ENCODE data around the gene HOXB2. TPM values are rescaled to one million over a fixed set of nuclear protein-coding genes. Genes with fewer than 3 reads are reported as not detected.

The HOXB2 gene
- total and polyA plus RNA-seq, 2 experiments from 2014 or later, result 5.6 to 20.7 TPM

DNA sequence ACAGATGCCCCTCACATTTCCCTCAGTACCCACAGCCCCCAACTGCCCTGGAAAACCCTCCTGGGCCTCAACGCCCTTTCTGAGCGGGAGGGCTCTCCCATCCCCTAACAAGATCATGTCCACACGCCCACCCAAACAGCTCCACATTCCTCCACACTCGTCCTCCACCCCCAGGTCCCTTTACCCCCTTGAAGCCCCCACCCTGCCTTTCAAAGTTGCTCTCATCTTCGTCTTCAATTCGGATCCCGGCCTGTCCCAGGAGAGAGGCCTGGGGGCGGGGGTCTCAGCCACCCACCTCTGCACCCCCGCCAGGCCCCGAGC is 18.9 kb upstream of the HOXB2 start:
- DNase-seq (ENCODE audit: low spot score), result no peak
- no peaks in the 10 kb centered on the region for H3K9me3 ChIP-seq (ENCODE audit: low read depth)
- peak overlapping the region; percentile 82 for H3K4me2 ChIP-seq
- H3K27ac ChIP-seq, result peak overlapping the region; percentile 34
- H3K4me1 ChIP-seq (ENCODE audit: insufficient read depth), result peaks cover 27% of the 10 kb centered on the region
- peaks cover 92% of the 10 kb centered on the region for H3K27me3 ChIP-seq
- whole genome bisulfite sequencing (ENCODE audit: low lambda C conversion rate, missing lambda C conversion rate), result 7% methylated on average over 7 of the region's 10 CpGs
- TF ChIP-seq EZH2phosphoT487 (IDR thresholded peaks at IDR 0.05; ENCODE audit: low read depth, severe bottlenecking, unreplicated experiment) (peak; percentile 5), EZH2 (IDR thresholded peaks at IDR 0.05; ENCODE audit: borderline replicate concordance) (no peak)
- H4K20me1 ChIP-seq (ENCODE audit: insufficient read depth, poor library complexity, severe bottlenecking), result no peaks in the 10 kb centered on the region
- no peak overlapping the region for H2AFZ ChIP-seq
- H3K4me3 ChIP-seq, result peak overlapping the region; percentile 7
- H3K9me2 ChIP-seq (replicated peaks; ENCODE audit: insufficient read depth), result no peaks in the 10 kb centered on the region
- H3K79me2 ChIP-seq, result peaks cover 33% of the 10 kb centered on the region
- H3K36me3 ChIP-seq (replicated peaks; ENCODE audit: insufficient read depth, low read depth), result no peaks in the 10 kb centered on the region

DNA sequence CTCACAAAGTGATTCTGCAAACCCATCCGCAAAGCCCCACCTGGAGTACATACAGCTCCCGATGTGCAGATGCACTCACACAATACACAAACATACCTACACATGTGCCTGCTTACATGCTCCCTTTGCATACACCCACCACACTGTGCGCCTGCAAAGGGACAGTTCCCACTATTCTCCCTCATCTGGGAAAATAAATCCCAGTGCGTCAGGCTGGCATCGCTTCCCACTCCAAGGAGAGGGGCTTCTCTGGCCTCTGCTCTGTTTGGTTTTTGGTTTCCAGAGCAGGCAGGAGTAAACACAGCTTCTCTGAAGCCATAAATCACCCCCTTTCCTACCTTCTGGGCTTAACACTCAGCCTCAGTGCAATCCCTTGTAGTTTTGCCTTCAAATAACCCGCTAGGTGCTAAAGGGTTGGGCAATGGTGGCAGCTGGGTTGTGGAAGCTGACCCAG is 18.5 kb upstream of the HOXB2 start:
- 40% methylated on average over 6 of the region's 6 CpGs for WGBS (ENCODE audit: low lambda C conversion rate, missing lambda C conversion rate)
- peaks cover 92% of the 10 kb centered on the region for H3K27me3 ChIP-seq
- H3K9me2 ChIP-seq (replicated peaks; ENCODE audit: insufficient read depth), result no peaks in the 10 kb centered on the region
- H3K4me2 ChIP-seq, result peak overlapping the region; percentile 82
- peak overlapping the region; percentile 34 for H3K27ac ChIP-seq
- H3K4me1 ChIP-seq (ENCODE audit: insufficient read depth), result peaks cover 27% of the 10 kb centered on the region
- no peak for DNase-seq (ENCODE audit: low spot score)
- H4K20me1 ChIP-seq (ENCODE audit: insufficient read depth, poor library complexity, severe bottlenecking), result no peaks in the 10 kb centered on the region
- no peaks in the 10 kb centered on the region for H3K36me3 ChIP-seq (replicated peaks; ENCODE audit: insufficient read depth, low read depth)
- no peak overlapping the region for H2AFZ ChIP-seq
- H3K9me3 ChIP-seq (ENCODE audit: low read depth), result no peaks in the 10 kb centered on the region
- TF ChIP-seq EZH2phosphoT487 (IDR thresholded peaks at IDR 0.05; ENCODE audit: low read depth, severe bottlenecking, unreplicated experiment) (no peak), EZH2 (IDR thresholded peaks at IDR 0.05; ENCODE audit: borderline replicate concordance) (no peak)
- TF ChIP-seq, protein P1, sequence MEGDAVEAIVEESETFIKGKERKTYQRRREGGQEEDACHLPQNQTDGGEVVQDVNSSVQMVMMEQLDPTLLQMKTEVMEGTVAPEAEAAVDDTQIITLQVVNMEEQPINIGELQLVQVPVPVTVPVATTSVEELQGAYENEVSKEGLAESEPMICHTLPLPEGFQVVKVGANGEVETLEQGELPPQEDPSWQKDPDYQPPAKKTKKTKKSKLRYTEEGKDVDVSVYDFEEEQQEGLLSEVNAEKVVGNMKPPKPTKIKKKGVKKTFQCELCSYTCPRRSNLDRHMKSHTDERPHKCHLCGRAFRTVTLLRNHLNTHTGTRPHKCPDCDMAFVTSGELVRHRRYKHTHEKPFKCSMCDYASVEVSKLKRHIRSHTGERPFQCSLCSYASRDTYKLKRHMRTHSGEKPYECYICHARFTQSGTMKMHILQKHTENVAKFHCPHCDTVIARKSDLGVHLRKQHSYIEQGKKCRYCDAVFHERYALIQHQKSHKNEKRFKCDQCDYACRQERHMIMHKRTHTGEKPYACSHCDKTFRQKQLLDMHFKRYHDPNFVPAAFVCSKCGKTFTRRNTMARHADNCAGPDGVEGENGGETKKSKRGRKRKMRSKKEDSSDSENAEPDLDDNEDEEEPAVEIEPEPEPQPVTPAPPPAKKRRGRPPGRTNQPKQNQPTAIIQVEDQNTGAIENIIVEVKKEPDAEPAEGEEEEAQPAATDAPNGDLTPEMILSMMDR (IDR thresholded peaks at IDR 0.05; ENCODE audit: poor library complexity), result no peak
- no peak overlapping the region for H3K4me3 ChIP-seq
- peaks cover 35% of the 10 kb centered on the region for H3K79me2 ChIP-seq

DNA sequence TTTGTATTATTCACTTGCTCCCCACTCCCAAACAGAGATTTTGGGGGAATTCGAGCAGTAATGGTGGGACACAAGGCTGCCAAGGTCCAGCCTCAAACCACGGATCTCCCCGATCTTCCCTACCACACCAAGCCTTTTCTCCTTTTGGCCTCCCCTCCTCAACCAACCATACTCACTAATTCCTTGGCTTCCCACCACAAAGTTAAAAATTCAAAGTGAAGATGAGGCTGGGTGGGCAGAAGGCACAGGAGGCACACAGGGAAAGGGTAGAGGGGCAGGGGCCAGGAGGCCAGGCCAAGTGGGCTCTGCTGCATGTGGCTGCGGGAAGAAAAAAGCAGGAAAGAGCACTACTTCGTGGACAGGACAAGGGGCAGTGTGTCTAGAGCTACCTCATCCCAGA is 18.0 kb upstream of the HOXB2 start:
- TF ChIP-seq EZH2phosphoT487 (IDR thresholded peaks at IDR 0.05; ENCODE audit: low read depth, severe bottlenecking, unreplicated experiment) (no peak), EZH2 (IDR thresholded peaks at IDR 0.05; ENCODE audit: borderline replicate concordance) (no peak)
- TF ChIP-seq, protein P1 (IDR thresholded peaks at IDR 0.05; ENCODE audit: poor library complexity), result no peak
- H2AFZ ChIP-seq, result no peak overlapping the region
- H3K4me3 ChIP-seq, result no peak overlapping the region
- H3K79me2 ChIP-seq, result peaks cover 38% of the 10 kb centered on the region
- peaks cover 92% of the 10 kb centered on the region for H3K27me3 ChIP-seq
- no peak overlapping the region for H3K27ac ChIP-seq
- no peaks in the 10 kb centered on the region for H3K36me3 ChIP-seq (replicated peaks; ENCODE audit: insufficient read depth, low read depth)
- H3K4me2 ChIP-seq, result peak overlapping the region; percentile 82
- no peaks in the 10 kb centered on the region for H3K9me3 ChIP-seq (ENCODE audit: low read depth)
- no peak for DNase-seq (ENCODE audit: low spot score)
- H4K20me1 ChIP-seq (ENCODE audit: insufficient read depth, poor library complexity, severe bottlenecking), result no peaks in the 10 kb centered on the region
- 55% methylated on average over 5 of the region's 5 CpGs for WGBS (ENCODE audit: low lambda C conversion rate, missing lambda C conversion rate)
- peaks cover 28% of the 10 kb centered on the region for H3K4me1 ChIP-seq (ENCODE audit: insufficient read depth)
- H3K9me2 ChIP-seq (replicated peaks; ENCODE audit: insufficient read depth), result no peaks in the 10 kb centered on the region

DNA sequence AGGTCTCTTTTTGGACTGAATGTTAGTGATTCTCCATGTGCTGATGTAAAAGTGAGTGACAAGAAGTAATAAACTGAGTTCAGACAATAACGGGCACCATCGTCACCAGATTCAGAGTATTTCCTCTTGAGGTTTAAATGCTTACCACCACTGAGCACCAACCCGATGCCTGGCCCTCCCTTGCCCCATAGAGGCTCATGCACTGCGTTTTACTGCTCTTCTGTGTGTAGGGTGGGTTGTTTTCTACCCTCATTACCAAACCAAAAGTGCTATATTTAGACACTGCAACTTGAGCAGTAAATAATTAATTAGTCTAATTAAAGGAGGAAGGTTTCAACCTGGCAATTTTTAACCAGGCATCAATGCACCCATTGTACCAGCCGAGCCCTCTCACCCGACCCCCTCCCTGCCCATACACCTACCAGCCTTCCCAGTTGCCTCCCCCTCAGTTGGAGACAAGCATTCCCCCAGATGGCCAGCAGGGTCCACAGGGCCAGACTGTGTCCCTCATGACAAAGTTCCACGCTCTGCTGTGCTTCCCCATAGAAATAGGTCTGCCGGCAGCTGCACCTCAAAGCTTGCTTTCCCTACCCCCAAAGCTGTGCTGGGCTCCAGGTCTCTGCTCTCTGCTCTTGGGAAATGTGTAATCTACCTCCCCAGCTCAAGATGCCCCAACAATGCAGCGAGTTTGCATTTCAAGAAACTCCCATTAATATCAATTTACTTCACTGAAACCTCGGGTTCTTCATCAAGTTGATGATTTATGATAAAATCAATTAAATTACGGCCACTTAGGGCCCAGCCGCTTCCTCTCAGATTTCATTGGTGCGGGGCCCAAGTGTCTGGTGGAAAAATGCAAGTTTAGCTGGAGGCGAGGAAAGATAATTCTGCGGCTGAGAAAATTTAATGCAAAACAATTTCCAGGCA is 17.2 kb upstream of the HOXB2 start:
- Histone ChIP-seq H3K4me1 (ENCODE audit: insufficient read depth) (peaks cover 35% of the 10 kb centered on the region), H3K9me2 (replicated peaks; ENCODE audit: insufficient read depth) (no peaks in the 10 kb centered on the region), H3K79me2 (peaks cover 32% of the 10 kb centered on the region), H4K20me1 (ENCODE audit: insufficient read depth, poor library complexity, severe bottlenecking) (no peaks in the 10 kb centered on the region), H3K4me2 (peak overlapping the region; percentile 82), H2AFZ (no peak overlapping the region), H3K27me3 (peaks cover 92% of the 10 kb centered on the region), H3K9me3 (ENCODE audit: low read depth) (no peaks in the 10 kb centered on the region), H3K36me3 (replicated peaks; ENCODE audit: insufficient read depth, low read depth) (no peaks in the 10 kb centered on the region), H3K27ac (no peak overlapping the region), H3K4me3 (no peak overlapping the region)
- TF ChIP-seq EZH2 (IDR thresholded peaks at IDR 0.05; ENCODE audit: borderline replicate concordance) (no peak), EZH2phosphoT487 (IDR thresholded peaks at IDR 0.05; ENCODE audit: low read depth, severe bottlenecking, unreplicated experiment) (no peak)
- TF ChIP-seq, protein P1 (IDR thresholded peaks at IDR 0.05; ENCODE audit: poor library complexity), result no peak
- 54% methylated on average over 15 of the region's 15 CpGs for WGBS (ENCODE audit: low lambda C conversion rate, missing lambda C conversion rate)
- no peak for DNase-seq (ENCODE audit: low spot score)
